Stimulated activated CD4-positive, alpha-beta T cell treated with anti-CD3 and anti-CD28 coated beads, Interleukin-2, amount 100 ng/mL, for 24 hours (primary cell): ENCODE results near the gene GPBAR1.
"Not testable (repeated sequence)": the region's sequence is repeated elsewhere in the genome, so short reads cannot be mapped to it uniquely, and the experiment has no call there.

Experiments used
- DNase-seq, 2 donors: peaks; one replicate each; pipeline ENCODE4 v3.0.0-alpha.2; 2020

The GPBAR1 gene

DNA sequence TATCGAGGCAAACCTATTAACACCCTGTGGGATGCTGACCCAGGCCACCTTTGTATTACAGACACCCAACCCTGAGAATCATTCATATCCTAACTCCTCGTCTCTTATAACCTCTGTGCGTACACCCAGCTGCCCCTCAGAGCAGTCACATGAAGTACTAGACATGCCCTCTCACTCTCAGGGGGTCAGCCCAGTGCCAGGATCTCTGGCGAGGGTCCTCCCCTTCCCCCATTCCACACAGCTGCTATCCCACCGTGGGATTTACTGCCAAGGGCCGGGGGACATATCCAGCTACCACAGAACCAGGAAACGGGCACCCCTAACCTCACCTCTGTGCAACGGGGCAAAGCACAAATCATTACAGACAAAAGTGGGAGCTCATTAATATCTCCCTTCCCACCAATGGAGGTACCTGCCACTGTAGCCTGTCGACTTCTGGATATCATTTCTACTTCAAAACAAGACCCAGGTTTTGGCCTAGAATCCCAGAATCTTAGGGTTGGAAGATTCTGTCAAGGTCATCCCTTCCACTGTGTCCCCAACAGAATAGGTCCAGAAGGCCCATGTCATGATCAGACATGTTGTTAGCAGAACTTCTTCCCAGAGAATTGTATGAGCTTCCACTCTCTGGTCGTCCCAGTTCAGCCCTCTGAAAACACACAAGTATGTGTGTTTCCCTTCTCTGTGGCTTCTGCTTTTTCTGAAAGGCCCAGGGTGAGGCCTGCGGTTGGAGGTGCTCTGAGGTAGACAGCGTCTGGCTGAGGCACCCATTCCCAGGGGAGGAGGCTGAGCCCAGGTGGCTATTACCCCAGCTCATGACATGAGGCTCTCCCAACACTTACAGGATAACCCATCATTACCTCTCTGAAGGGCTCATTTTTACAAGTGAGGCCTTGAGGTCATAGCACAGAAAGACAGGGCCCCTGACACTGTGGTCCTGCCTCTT lies 29.8 kb downstream of the GPBAR1 start:
- peak; percentile 42 to 50 for DNase-seq

DNA sequence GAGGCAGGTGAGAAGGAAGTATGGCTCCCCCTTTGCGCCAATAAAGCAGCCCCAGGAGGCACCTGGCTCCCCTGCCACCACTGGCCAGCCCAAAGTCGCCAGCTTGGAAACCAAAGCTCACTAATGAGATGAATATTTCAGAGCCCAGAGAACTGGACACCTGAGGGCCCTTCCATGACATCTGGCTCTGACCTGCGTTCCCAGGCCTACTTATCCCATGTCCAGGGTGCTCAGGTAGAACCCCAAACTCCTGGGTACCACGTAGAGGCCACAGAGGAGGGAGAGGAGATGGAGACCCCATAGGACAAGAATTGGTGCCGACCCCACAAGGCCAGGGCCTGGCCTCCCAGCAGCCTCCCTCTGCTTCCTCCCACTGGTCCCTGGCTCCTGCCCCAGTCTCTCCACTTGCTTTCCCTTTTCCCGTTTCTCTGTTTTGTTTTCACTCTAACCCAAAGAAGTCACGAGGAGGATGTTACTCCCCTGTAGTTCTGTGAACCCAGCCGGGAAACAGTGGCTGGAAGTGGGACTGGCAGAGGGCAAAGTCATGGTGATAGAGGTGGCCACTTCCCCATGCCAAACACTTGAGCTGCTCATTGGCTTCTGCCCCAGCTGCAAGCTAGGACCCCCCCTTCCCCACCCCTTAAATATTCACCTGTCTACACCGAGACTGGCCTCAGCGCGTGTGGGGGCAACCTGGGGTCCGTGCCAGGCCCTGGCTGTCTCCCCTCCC lies 30.7 kb downstream of the GPBAR1 start:
- DNase-seq: no peak

DNA sequence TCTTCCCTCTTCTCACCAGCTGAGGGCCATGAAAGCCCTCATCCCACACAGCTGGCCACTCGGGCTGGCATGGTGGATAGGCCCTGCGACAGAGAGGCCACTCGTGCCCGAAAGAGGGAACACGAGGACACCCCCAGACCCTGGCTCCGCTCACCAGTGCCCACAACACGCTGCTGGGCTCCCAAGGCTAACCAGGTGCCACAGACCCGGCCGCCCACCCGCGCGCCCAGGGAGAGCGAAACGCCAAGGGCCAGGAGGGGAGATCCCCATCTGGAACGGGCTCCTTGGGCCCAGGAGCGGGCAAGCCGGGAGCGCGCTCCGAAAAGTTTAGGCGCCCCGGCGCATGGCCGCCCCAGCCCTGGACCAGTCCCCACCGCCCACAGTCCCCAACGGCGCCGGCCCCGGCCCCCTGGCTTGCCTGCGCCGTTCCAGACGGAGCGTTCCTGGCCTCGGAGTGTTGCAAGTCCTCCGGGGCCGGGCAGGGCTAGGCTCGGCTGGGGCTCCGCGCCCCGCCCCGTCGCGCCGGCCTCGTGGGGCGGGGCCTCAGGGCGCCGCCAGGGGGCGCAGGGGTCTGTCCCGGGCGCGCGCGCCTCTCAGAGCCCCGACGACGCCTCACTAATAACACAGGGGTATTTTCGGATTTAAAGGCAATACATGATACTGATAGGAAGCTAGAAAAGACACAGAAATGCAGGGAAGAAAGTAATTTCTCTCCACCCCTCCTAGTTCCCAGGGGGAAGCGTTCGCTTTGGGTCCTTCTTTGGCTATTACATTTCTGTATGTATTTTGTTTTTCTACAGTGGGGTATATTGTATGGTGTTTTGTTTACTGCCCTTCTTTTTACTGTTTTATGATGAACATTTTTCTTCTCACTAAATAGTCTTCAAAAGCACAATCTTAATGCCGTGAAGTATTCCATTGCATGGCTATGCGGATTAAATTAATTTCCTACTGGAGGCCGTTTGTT lies 31.5 kb downstream of the GPBAR1 start, which contains the start of gene TMBIM1:
TSS of gene TMBIM1 (minus strand) at position 456 of the 967 bp plus-strand sequence. CDS start 10,362 bp downstream, outside the sequence.
- DNase-seq: peak; percentile 81 to 82

DNA sequence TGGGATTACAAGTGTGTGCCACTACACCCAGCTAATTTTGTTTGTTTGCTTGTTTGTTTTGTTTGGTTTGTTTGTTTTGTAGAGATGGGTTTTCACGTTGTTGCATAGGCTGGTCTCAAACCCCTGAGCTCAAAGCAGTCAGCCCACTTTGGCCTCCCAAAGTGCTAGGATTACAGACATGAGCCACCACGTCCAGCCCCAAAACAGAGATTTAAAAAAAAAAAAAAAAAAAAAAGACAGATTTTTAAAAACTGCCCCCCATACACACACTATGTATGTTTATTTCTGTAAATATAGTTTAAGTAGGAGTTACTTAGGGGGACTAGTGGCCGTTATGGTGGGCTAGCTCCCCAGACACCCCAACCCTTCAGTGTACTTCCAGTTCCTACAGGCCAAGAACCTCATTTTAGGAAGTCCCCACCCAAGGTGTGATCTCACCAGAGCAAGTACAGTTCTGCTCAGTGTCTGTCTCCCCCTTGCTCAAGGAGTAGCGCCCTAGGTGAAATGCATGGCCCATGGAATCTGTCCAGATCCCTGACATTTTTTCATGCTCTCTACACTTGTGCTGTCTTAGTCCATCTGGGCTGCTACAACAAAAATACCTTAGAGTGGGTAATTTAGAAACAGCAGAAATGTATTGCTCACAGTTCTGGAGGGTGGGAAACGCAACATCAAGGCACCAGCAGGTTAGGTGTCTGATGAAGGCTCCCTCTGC lies 33.1 kb downstream of the GPBAR1 start:
- no peak for DNase-seq

GRCh38 chr2:218294430-218295022 lies 33.7 kb downstream of the GPBAR1 start:
- DNase-seq: no peak

DNA sequence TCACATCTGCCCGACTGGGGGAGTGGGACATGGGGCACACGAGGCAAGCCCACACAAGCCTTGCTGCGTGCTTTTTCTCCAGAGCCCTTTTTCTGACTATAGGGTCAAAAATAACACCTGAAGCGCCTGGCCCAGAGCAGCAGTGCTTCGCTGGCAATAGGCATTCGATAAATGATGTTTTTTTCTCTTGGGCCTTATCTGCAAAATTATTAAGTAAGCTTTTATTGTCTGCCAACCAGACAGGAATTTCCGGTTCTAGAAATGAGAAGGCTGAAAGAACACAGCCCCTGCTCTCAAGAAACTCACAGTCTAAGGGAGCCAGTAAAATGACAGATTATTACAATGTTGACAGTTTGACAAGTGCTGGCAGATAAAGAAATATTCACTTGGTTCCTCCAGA lies 34.2 kb downstream of the GPBAR1 start:
- no peak for DNase-seq

DNA sequence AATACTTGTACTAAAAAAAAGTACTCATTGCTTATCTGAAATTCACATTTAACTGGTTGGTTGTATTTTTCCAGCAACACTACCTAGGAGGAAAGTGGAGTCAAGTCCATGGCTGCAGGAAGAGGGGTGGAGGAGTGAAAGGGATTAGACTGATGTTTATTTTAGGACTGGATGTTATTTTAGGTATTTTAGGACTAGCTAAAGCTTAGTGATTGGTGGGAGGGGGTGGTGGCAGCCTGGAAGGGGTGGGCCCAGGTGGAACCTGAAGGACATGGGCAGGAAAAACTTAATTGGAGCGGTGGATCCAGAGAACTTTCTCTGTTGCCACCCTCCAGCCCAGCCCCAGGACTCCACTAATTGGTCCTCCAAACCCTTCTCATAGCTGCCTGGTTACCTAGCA lies 35.4 kb downstream of the GPBAR1 start:
- no peak for DNase-seq

- no peak for DNase-seq
Measured at GRCh38 chr2:218296847-218297246, 36.0 kb downstream of the GPBAR1 start.

DNA sequence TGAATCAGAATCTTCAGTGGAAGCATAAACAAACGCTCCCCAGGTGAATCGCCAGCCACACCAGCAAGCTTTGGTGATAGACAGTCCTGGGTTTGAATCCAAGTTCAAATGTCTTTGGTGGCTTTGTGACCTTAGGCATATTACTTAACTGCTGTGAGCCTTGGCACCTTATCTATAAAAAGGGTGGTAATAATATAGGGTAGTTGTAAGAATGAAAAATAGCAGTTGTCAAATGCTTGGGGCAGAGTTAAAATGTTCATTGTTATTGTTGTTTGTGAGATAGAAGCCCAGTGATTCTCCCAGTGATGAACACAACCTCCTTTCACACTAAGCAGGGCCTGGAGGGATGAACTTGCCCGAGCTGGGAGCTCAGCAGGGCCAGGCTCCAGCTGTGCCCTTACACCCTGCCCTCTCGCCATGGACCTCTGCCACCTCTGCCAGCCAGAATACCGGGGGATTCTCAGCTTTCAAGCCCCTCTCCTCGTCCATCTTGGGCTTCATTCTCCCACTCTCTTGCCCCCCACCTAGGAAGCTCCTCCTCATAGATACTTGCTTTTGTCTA lies 37.6 kb downstream of the GPBAR1 start:
- DNase-seq: no peak

- no peak for DNase-seq
Measured at GRCh38 chr2:218300141-218300540, 39.3 kb downstream of the GPBAR1 start.

GRCh38 chr2:218301176-218301819 lies 40.5 kb downstream of the GPBAR1 start:
- DNase-seq: peak; percentile 87 to 90

DNA sequence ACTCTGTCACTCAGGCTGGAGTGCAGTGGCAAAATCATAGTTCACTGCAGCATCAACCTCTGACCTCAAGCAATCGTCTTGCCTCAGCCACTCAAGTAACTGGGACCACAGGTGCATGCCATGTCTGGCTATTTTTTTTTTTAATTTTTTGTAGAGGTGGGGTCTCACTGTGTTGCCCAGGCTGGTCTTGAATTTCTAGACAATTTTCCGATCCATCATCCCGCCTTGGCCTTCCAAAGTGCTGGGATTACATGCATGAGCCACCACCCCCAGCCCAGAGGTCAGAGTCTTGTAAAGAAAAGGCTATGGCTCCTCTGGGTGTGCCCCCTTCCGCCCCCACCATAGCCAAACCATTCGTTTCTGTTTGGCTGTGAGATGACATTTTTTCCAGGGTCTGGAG lies 44.6 kb downstream of the GPBAR1 start:
- no peak for DNase-seq

- DNase-seq: no peak
Measured at GRCh38 chr2:218306184-218306920, 45.5 kb downstream of the GPBAR1 start.

DNA sequence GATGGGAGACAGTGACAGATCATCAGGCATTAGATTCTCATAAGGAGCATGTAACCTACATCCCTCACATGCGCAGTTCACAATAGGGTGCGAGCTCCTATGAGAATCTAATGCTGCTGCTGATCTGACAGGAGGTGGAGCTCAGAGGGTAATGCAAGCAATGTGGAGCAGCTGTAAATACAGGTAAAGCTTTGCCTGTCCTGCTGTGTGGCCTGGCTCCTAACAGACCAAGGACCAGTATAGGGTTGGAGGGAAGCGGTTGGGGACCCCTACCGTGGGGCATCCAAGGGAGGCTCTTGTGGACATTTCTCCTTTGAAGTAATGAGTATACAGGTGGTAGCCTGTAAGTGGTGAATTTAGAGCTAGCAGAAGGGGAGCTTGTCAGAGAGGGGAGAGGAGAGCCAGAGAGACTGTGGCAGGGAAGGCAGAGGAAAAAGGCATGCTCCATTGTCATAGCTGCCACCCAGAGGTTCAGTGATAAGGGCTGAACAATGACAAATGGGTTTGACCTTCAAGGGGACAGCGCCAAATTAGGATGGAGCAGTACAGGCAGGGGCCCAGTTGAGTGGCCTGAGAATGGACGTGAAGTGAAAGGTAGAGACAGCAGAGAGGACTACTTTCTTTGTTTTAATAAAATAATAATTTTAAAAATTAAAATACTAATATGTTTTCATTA lies 46.7 kb downstream of the GPBAR1 start:
- DNase-seq: no peak

DNA sequence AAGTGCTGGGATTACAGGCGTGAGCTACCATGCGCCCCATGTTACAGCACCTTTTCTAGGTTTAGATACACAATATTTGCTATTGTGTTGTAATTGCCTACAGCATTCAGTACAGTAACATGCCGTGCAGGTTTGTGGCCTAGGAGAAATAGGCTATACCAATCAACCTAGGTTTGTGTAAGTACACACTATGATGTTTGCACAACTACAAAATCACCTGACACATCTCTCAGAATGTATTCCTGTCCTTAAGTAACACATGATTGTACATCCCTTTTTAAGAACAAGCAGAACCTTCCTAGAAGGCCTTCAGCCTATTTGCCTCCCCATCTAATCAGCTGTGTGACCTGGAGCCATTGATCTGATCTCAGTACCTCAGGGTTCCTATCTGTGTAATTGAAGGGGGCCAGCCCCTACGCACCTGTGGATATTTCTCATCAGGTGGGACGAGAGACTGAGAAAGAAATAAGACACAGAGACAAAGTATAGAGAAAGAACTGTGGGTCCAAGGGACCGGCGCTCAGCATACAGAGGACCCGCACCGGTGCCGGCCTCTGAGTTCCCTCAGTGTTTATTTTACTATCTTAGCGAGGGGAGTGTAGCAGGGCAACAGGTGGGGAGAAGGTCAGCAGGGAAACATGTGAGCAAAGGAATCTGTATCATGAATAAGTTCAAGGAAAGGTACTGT lies 50.2 kb downstream of the GPBAR1 start:
- no peak for DNase-seq

- not testable (repeated sequence) for DNase-seq
Measured at GRCh38 chr2:218311541-218312266, 50.9 kb downstream of the GPBAR1 start.

DNA sequence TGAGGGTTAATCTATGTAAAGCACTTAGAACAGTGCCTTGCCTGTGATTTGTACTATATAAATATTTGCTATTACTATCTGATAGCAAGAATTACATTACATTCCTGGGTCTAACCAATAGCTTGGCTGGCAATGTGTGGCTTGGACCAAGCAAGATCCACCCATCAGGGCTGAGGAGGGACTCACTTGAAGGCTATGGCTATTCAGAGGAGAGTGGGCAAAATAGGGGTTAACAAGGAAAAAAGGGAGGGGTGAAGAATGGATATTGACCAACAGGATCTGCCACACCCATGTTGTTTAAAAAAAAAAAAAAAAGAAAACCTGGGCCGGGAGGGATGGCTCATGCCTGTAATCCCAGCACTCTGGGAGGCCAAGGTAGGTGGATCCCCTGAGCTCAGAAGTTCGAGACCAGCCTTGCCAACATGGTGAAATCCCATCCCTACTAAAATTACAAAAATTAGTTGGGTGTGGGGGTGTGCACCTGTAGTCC lies 51.5 kb downstream of the GPBAR1 start:
- no peak for DNase-seq

DNA sequence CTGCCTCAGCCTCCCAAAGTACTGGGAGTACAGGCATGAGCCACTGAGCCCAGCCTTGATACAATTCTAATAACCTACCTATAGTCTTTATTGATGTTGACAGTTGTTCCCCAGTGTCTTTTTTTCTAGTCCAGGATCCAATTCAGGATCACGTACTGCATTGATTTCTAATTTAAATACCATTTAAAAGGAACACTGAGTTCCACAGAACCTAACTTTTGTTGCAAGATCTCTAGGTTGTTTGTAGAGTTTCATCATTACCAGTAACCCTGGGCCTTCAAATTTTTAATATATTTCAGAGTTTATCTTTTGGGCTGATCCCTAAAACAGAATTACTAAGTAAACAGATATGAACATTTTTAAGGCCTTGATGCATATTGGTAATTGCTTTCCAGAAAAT lies 52.5 kb downstream of the GPBAR1 start:
- no peak for DNase-seq
